GM10266 (cell line): Measurements from ENCODE around the gene ITGB3.
"Not testable (repeated sequence)": the region's sequence is repeated elsewhere in the genome, so short reads cannot be mapped to it uniquely, and the experiment has no call there.

Source experiments
- DNase-seq: peaks from one replicate; pipeline ENCODE4 v3.0.0; 2012; ENCODE audit errors: extremely low spot score
- CTCF ChIP-seq: IDR thresholded peaks from 2 replicates; pipeline ENCODE4 v1.5.1; 2012; ENCODE audit warnings: mild to moderate bottlenecking, low read depth; ENCODE audit not compliant: control insufficient read depth, insufficient read depth; ENCODE audit errors: missing control alignments

ITGB3 gene

DNA sequence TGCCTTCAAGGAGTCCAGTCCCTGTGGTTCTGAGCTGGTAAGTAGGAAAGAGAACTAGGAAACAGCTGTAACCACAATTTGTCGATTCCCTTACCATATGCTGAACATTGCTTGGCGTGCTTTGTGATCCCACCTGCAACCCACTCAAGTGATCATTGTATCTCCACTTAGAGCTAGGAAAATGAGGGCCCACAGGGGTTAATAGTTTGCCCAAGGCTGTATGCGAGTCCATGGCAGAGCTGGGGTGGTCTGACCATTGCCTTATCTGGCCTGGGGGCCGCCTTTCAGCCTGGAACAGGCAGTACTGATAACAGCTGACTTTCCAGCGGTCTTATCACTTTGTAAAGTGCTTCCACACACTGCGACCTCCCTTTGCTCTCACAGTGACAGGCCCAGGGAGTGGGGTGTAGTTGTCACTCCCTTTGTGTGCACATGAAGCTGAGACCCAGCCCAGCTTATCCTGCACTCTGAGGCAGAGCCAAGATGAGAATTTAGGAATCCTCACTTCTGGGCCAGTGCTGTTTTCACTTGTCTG, 34.7 kb upstream of the ITGB3 start:
- DNase-seq = no peak

DNA sequence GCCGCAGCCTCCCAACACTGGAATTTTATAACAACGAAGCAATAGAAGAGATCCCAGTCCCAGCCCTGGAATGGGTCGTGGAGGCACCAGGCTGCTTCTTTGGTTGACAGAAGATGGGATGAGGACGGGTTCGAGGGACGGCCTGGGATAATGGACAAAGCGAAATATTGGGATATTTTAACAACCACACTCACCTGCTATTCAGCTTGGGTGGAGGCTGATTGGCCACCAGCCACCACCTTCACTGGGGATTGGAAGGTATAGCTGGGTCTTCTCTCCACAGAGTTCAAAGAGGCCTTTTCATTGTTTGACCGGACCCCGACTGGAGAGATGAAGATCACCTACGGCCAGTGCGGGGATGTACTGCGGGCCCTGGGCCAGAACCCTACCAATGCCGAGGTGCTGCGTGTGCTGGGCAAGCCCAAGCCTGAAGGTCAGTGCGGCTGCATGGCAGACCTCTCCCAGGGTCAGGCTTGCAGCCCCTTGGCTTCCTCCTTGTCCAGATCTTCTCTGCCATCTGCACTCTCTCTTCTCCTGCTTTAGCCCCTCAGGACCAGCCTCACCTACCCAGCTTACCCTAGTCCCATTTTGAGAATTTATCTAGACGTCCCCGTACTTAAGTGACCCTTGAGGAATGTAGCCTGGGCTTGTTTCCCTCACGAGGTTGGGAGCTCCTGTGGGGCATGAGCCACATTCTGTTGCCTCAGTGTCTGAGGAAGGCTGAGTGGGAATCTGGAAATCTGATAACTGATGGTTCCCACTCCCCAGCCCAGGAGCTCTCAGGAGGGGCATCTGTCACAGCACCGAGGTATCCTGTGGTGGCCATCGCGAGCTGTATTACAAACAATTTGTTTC, 33.8 kb upstream of the ITGB3 start:
- DNase-seq = no peak
- no peak for TF ChIP-seq CTCF

More for the DNA sequence above, 34.7 kb upstream of the ITGB3 start:
- TF ChIP-seq CTCF = no peak

- no peak for TF ChIP-seq CTCF
- DNase-seq = no peak
Measured at GRCh38 chr17:47220531-47220999, 33.1 kb upstream of the ITGB3 start.

GRCh38 chr17:47221154-47221553, 32.5 kb upstream of the ITGB3 start:
- TF ChIP-seq CTCF = no peak
- DNase-seq = no peak

DNA sequence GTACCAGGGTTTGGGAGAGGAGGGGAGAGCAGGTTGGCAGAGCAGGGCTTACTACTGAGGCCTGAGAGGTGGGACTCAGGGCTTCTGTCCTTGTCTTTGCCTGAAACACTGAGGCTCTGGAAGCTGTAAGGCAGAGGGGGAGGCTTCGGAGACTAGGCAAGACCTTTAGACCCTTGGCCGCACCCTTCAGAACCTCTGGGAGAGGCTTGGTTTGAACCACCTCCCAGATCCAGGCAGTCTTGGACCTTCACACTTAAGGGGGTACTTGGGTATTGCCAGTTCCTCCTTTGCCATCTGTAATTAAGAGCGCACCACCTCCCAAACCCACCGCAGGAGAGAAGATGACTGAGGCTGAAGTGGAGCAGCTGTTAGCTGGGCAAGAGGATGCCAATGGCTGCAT, 31.6 kb upstream of the ITGB3 start:
- TF ChIP-seq CTCF = no peak
- DNase-seq = no peak

DNA sequence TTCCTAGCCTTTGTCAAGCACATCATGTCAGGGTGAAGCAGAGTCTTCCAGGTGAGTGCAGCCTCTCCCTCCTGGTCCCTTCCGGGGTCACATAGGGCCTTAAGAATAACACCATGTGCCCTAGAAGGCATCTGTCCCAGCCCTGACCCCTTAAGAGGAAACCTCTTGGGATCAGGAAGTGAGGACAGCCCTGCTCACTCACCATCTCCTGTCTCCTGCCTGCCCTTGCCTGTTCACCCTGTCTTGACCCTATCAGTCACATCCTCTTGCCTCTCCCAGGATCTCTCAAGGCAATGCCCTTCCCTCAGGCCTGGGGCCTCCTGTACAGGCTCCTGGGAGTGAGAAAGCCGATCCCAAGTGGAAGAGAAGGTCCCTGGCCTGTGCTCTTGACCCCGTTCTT, 30.6 kb upstream of the ITGB3 start:
- no peak for TF ChIP-seq CTCF

DNA sequence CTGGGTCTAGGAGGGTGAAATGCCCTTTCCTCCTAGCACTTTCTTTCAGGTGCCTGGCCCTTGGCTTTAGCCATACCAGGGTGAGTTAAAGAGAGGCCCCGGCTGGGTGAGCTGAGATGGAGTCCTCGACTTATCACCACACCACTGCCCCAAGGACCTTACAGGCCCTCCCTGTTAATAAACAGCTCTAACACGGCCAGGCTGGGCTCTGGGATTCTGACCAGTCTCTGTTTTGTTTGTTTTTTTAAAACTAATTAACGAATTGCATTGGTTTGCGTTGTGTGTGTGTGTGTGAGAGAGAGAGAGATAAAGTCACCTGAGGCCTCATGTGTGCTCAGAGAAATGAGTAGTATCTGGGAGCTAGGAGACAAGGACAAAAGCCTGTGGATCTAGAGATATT, 30.2 kb upstream of the ITGB3 start:
- no peak for DNase-seq
- TF ChIP-seq CTCF = no peak

More for the DNA sequence above, 30.6 kb upstream of the ITGB3 start:
- DNase-seq = no peak

DNA sequence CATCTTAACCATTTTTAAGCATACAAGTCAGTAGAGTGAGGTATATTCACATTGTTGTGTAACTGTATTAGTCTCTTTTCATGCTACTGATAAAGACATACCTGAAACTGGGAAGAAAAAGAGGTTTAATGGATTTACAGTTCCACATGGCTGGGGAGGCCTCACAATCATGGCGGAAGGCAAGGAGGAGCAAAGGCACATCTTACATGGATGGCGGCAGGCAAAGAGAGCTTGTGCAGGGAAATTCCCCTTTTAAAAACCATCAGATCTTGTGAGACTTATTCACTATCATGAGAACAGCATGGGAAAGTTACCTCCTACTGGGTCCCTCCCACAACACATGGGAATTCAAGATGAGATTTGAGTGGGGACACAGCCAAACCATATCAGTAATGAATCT, 29.6 kb upstream of the ITGB3 start:
- not testable (repeated sequence) for DNase-seq
